Prostate gland (tissue), 2 donors: ENCODE measurements around the gene PCID2. TPM values are rescaled to one million over a fixed set of nuclear protein-coding genes. Genes with fewer than 3 reads are reported as not detected.

Experiments used
- DNase-seq: peaks from one replicate; pipeline ENCODE4 v3.0.0-alpha.2; 2019; ENCODE audit warnings: low spot score
- H3K27ac ChIP-seq, 2 donors: fragments of 200-600 bp; sonication (generic); 2 replicates each; pipeline ENCODE4 v1.5.1; 2017 to 2019
- H3K27me3 ChIP-seq: fragments of 200-600 bp; sonication (generic); replicated peaks from 2 replicates; pipeline ENCODE4 v1.5.1; 2019; ENCODE audit not compliant: insufficient read depth
- H3K36me3 ChIP-seq, 2 donors: fragments of 200-600 bp; sonication (generic); 1 replicate in 1 of 2; 2 replicates in 1 of 2; pipeline versions ENCODE4 v1.5.1 to v1.8.1; 2017 to 2019
- H3K4me1 ChIP-seq: fragments of 200-600 bp; sonication (generic); replicated peaks from 2 replicates; pipeline ENCODE4 v1.5.1; 2019
- H3K4me3 ChIP-seq, 2 donors: fragments of 200-600 bp; sonication (generic); 2 replicates each; pipeline ENCODE4 v1.5.1; 2017 to 2019
- H3K9me3 ChIP-seq: fragments of 200-600 bp; sonication (generic); 2 replicates; pipeline ENCODE4 v1.5.1; 2017
- POLR2A ChIP-seq: fragments of 450-650 bp; IDR thresholded peaks from one replicate; pipeline ENCODE4 v1.6.1; 2016; ENCODE audit warnings: antibody characterized with exemption, mild to moderate bottlenecking
- POLR2AphosphoS5 ChIP-seq: sonication (generic); formaldehyde crosslinking; IDR thresholded peaks from one replicate; pipeline ENCODE4 v1.6.1; 2017; ENCODE audit warnings: antibody characterized with exemption
- WGBS: methylation state at CpG from one replicate; pipeline ENCODE4 v1.1.5; 2018; 5-methylcytosine and 5-hydroxymethylcytosine counted together
- intact Hi-C: fragments of 100-400 bp; cut with DNase I; formaldehyde crosslinking; loops from one replicate; pipeline ENCODE4 v1.14.2; 2022
- total RNA-seq, 2 donors: library from RNA; depleted of rRNA; stranded (reverse); fragments of >200 nt; gene quantifications; one replicate each; pipeline ENCODE4 v1.1.0, GENCODE V29; 2016
- TF ChIP-seq, protein P1 (sequence below), 4 experiments: fragments of 200-600 bp in 2 of 4; fragments of 450-650 bp in 2 of 4; sonication (generic) in 2 of 4; IDR thresholded peaks; 1 replicate in 3 of 4; 2 replicates in 1 of 4; pipeline ENCODE4 v1.5.1; 2016 to 2019; ENCODE audit warnings: antibody characterized with exemption in 4 of 4, mild to moderate bottlenecking in 2 of 4, moderate library complexity in 2 of 4

Gene PCID2
- total RNA-seq, 2 donors from 2014 or later = 47.7 to 48.6 TPM

DNA sequence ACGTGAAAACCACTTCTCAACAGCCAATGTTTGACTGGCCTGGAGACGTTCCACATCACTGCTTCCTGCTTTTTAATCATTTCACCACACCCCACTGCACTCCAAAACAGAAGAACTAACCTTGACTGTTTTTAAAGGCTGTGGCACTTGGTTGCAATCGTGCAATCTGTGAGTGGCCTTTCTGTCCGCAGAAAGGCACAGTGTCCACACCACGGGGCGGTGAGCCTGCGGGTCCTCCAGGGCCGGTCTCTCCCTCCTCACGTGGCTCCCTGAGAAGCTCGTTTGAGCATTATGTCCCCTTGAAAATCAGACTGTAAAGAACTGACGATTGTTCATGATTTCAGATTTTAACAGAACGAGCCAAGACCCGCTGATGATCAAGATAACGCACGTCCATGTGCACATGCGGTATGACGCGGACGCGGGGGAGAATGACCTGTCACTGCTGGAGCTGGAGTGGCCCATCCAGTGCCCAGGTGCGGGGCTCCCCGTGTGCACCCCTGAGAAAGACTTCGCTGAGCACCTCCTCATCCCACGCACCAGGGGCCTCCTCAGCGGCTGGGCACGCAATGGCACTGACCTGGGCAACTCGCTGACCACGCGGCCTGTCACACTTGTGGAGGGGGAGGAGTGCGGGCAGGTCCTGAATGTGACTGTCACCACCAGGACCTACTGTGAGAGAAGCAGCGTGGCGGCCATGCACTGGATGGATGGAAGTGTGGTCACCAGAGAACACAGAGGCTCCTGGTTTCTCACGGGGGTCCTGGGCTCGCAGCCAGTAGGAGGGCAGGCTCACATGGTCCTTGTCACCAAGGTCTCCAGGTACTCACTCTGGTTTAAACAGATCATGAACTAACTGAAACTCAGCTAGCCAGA lies 37.0 kb downstream of the PCID2 start:
- DNase-seq = no peak
- no peak overlapping the region for H3K27ac ChIP-seq
- H3K4me1 ChIP-seq = peaks cover 7% of the 10 kb centered on the region
- intact Hi-C loops = no loop called here
- H3K4me3 ChIP-seq = no peak overlapping the region
- H3K36me3 ChIP-seq = peaks cover 0 to 10% of the 10 kb centered on the region in 2 donors
- WGBS = 83% methylated on average over 34 of the region's 34 CpGs
- no peaks in the 10 kb centered on the region for H3K9me3 ChIP-seq
- TF ChIP-seq, protein P1, sequence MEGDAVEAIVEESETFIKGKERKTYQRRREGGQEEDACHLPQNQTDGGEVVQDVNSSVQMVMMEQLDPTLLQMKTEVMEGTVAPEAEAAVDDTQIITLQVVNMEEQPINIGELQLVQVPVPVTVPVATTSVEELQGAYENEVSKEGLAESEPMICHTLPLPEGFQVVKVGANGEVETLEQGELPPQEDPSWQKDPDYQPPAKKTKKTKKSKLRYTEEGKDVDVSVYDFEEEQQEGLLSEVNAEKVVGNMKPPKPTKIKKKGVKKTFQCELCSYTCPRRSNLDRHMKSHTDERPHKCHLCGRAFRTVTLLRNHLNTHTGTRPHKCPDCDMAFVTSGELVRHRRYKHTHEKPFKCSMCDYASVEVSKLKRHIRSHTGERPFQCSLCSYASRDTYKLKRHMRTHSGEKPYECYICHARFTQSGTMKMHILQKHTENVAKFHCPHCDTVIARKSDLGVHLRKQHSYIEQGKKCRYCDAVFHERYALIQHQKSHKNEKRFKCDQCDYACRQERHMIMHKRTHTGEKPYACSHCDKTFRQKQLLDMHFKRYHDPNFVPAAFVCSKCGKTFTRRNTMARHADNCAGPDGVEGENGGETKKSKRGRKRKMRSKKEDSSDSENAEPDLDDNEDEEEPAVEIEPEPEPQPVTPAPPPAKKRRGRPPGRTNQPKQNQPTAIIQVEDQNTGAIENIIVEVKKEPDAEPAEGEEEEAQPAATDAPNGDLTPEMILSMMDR (IDR thresholded peaks at IDR 0.05) = no peak
- no peaks in the 10 kb centered on the region for H3K27me3 ChIP-seq

DNA sequence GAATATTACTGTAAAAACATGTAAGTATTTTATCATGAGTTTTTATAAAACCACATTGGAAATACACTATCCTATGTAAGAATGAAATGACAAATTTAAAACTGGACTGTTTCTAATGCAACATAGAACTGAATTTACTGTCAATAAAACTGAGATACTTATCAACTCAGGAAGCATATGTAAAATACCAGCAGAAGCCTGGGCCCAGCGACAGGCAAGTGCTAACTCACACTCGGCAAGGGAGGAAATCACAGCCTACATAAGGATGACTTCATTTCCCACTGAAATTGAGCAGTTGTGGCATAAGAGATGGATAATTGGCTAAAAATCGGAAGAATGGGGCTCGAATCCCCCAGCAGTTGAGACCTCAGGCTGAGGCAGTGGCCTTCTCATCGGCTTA lies 38.0 kb downstream of the PCID2 start:
- Histone ChIP-seq H3K36me3 (peaks cover 0 to 3% of the 10 kb centered on the region in 2 donors), H3K27me3 (no peaks in the 10 kb centered on the region), H3K4me3 (no peak overlapping the region), H3K27ac (no peak overlapping the region), H3K9me3 (no peaks in the 10 kb centered on the region), H3K4me1 (peaks cover 7% of the 10 kb centered on the region)
- TF ChIP-seq POLR2A (no peak), POLR2AphosphoS5 (no peak)
- TF ChIP-seq, protein P1 (IDR thresholded peaks at IDR 0.05) = no peak
- DNase-seq = no peak
- 48% methylated on average over 5 of the region's 5 CpGs for WGBS
- intact Hi-C loops = no loop called here

DNA sequence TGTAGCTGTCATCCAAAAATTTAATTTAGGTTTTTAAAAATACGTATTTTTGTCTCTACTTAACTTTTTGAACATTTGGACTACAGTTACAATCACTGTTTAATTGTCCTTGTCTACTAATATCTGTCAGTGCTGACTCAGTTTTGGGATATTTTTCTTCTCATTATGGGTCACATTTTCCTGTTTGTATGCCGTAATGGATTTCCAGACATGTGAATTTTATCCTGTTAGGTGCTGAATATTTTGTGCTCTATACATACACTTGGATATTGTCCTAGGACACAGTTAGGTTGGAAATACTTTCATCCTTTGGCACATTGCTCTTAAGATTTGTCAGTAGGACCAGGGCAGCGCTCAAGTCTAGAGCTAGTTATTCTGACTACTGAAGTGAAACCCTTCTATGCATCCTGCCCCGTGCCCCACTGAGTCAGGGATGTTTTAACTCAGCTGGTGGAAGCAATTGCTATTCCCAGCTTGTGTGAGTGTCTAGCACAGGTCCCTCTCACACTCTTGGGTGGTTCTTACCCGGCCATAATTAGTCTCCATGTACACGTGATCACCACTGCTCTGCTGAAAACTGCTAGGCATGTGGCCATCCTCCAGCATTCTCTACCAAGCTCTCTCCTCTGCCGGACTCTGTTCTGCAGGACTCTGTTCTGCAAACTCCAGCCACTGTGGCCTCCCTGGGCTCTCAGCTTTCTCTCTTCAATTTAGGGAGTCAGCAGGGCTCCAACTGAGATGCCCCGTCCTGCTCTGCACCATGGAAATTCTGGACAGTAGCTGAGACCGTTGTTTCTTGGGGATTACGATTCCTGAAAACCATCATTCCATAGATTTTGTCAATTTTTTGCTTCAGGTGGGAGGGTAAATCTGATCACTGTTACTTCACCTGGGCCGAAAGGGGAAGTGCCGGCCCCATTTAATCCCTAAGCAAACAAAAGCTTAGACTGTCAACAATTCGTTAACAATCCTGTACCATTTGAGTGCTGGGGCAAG lies 38.9 kb downstream of the PCID2 start:
- DNase-seq = no peak
- no peaks in the 10 kb centered on the region for H3K36me3 ChIP-seq

DNA sequence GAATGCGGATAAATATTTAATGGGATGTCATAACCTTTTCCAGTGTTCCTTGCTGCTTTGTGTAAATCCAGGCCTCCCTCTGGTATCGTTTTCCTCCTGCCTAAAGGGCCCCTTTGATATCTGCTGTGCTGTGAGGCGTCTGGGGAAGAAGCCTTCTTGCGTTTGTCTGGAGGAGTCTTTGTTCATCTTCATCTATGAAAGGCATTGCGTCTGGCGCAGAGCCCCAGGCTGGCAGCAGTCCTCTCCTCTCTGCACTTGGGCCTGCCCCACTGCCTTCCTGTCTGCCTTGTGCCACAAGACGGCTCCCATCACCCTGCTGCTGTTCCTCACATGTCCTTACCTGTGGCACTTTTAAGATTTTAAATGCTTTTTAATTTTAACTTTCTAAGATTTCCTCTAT lies 40.3 kb downstream of the PCID2 start:
- H3K36me3 ChIP-seq = no peaks in the 10 kb centered on the region
- no peak for TF ChIP-seq POLR2A
- TF ChIP-seq POLR2AphosphoS5 = no peak
- TF ChIP-seq, protein P1 (IDR thresholded peaks at IDR 0.05) = no peak
- intact Hi-C loops = no loop called here
- no peaks in the 10 kb centered on the region for H3K9me3 ChIP-seq
- H3K4me1 ChIP-seq = peaks cover 7% of the 10 kb centered on the region
- no peak for DNase-seq
- no peaks in the 10 kb centered on the region for H3K27me3 ChIP-seq
- H3K27ac ChIP-seq = no peak overlapping the region
- WGBS = 72% methylated on average over 7 of the region's 7 CpGs
- no peak overlapping the region for H3K4me3 ChIP-seq

More for the DNA sequence above, 38.9 kb downstream of the PCID2 start:
- Histone ChIP-seq H3K9me3 (no peaks in the 10 kb centered on the region), H3K4me3 (no peak overlapping the region), H3K27ac (no peak overlapping the region), H3K4me1 (peaks cover 7% of the 10 kb centered on the region), H3K27me3 (no peaks in the 10 kb centered on the region)
- 71% methylated on average over 13 of the region's 13 CpGs for WGBS
- intact Hi-C loops = no loop called here
- no peak for TF ChIP-seq POLR2AphosphoS5
- TF ChIP-seq, protein P1 (IDR thresholded peaks at IDR 0.05) = no peak
- TF ChIP-seq POLR2A = no peak
